GM19043 (cell line): ENCODE data around the gene RUFY3.
A peak's percentile ranks its signal among the peaks of the same experiment; 100 is the strongest.
"Not testable (repeated sequence)": the region's sequence is repeated elsewhere in the genome, so short reads cannot be mapped to it uniquely, and the experiment has no call there.

Experiments
- ATAC-seq: cut with Tn5 transposase; IDR thresholded peaks from one replicate; pipeline ENCODE4 v1.9.1; 2021; ENCODE audit warnings: low read depth; ENCODE audit not compliant: unreplicated experiment

The RUFY3 gene, protein sequence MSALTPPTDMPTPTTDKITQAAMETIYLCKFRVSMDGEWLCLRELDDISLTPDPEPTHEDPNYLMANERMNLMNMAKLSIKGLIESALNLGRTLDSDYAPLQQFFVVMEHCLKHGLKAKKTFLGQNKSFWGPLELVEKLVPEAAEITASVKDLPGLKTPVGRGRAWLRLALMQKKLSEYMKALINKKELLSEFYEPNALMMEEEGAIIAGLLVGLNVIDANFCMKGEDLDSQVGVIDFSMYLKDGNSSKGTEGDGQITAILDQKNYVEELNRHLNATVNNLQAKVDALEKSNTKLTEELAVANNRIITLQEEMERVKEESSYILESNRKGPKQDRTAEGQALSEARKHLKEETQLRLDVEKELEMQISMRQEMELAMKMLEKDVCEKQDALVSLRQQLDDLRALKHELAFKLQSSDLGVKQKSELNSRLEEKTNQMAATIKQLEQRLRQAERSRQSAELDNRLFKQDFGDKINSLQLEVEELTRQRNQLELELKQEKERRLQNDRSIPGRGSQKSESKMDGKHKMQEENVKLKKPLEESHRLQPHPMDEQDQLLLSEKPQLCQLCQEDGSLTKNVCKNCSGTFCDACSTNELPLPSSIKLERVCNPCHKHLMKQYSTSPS

DNA sequence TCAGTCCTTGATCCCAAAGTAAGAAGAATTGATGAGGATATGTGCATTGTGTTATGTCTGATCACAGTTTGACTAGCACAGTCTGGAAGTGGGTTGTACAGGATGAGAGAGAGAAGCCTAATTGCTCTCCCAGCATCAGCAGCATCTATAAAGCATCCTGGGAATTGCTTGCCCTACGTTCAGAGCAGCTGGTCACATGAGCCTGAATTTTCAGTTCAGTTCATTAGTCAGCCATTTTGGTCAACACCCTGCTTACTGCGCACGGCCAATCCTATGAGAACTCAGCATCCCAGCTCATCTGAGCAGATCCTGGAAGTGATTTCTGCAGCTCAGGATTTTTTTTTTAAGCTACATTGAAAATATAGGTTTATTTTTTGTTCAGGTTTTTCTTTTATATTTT lies at the start of gene RUFY3:
TSS of gene RUFY3 (plus strand) at position 218 of the 400 bp plus-strand sequence. CDS start 610 bp downstream, outside the sequence.
- no peak for ATAC-seq

DNA sequence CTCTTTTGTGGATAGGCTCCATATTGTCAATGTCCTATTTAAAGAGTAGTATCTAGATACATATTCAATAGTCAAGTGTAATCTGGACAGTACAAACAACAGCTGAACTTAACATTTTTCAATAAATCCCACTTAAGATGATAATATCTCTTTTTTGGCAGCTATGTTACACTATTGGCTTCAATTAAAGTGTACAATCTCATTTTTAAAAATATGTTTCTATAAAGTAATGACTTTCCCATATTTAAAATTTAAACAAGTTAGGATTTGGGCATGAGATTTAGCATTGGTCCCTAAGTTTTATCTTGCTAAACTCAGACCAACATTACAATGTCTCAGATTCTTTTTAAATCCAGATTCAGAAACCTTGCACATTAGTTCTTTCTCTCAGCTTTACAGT lies 47.6 kb upstream of the RUFY3 start:
- ATAC-seq: no peak

DNA sequence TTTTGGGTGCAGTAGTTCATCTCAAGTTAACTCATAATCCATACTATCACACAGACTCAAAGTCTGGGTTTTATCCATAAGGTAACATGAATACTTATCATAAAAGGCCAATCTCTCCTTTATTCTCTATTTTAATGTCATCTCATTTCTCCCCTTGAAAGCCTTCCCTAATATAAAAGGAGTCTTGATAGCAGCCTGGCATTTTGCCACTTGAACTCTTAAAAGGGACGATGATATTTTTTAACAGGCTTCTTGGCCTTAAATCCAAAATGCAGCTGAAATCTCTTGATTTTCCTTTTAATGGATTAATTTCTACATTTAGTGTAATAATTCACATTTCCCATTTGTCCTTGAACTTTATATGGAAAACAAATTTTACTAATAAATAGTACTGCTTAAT lies 47.0 kb upstream of the RUFY3 start:
- ATAC-seq: no peak

DNA sequence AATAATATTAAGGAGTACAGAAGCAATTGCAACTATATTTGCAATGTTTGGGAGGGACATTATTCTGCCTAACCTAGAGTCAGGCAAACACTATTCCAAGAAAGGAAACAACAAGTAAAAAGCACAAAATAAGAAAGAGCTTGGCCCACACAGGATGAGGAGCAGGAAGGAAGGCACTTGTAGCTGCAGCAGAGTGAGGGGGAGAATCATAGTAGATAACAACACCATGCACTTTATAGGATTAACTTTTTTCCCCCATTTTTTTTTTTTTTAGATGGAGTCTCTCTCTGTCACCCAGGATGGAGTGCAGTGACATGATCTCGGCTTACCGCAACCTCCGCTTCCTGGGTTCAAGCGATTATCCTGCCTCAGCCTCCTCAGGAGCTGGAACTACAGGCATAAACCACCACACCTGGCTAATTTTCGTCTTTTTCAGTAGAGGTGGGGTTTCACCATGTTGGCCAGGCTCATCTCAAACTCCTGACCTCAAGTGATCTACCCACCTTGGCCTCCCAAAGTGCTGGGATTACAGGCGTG lies 45.1 kb upstream of the RUFY3 start:
- ATAC-seq: no peak

DNA sequence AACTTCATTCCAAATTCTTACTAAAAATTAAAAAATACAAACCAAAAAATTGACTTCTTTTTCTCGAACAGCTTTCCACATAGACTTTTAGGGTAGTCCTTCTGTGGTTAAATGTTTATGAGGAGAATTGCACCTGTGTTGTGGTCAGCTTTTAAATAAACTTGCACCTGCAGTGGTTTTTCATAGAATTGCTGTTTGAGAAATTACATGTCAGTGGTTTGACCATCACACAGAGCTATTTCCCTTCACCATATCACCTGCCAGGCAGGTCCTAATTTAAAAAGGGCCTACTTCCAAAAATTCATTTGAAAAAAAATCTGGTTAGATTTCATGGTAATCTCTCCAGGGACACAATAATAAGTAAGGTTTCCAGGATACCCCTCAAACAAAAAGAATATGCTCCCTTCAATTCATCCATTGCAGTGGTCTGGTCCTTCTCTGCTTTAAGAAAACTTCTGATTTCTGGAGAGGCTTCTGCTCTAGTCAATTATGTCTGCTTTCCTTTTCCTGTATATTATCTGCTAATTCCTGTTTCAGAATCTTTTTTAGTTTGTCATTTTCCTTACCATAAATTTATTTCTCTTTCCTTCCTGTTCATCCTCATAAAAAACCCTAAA lies 43.3 kb upstream of the RUFY3 start:
- peak; percentile 76 for ATAC-seq

DNA sequence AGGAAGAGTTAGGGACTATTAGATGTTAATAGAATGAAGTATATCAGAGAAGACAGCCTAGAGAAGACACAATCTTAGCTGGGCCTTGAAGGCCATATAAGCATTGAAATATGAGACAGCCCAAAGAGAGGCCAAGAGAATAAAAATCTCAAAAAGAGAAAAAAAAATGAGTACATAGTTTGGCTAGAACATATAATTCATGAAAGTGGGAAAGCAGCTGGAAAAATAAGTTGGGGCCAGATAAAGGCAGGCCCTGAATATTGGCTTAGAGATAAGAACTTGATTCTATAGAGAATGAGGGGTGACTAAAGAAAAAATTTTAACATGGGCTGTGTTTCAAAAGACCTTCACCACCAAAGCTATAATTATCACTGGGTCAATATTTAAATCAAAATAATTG lies 40.8 kb upstream of the RUFY3 start:
- ATAC-seq: no peak

DNA sequence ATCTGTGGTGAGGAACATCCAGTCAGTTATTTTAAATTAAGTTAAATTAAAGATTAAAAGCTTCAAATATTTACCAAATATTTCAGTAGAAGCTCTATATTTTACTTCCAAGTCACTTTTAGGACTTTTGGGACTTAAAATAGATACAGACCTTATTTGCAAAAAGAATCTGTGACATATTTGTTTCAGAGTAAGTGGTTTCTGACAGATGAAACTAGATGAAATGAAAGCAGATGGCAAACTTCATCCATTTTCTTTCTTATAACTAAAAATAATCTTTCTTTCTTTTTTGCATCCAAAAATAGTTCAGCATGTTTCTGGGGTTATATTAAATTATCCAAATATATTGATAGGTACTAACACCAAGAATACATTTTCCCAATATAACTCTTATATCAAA lies 40.1 kb upstream of the RUFY3 start:
- peak; percentile 45 for ATAC-seq

DNA sequence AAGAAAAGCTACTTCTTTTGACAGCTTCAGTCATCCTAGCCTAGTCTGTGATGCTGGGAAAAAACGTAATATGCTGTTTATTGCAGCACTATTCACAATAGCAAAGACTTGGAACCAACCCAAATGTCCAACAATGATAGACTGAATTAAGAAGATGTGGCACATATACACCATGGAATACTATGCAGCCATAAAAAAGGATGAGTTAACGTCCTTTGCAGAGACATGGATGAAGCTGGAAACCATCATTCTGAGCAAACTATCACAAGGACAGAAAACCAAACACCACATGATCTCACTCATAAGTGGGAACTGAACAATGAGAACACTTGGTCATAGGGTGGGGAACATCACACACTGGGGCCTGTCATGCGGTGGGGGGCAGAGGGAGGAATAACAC lies 39.6 kb upstream of the RUFY3 start:
- ATAC-seq: not testable (repeated sequence)

DNA sequence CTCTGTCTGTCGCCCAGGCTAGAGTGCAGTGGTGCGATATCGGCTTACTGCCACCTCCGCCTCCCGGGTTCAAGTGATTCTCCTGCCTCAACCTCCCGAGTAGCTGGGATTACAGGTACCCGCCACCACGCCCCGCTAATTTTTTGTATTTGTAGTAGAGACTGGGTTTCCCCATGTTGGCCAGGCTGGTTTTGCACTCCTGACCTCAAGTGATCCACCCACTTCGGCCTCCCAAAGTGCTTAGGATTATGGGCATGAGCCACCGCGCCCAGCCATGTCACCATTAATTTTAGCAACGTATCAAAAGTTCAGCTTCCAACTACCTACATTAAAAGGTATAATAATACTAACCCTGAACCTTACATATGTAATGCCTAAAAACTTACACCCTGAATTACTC lies 34.4 kb upstream of the RUFY3 start:
- ATAC-seq: peak; percentile 1

DNA sequence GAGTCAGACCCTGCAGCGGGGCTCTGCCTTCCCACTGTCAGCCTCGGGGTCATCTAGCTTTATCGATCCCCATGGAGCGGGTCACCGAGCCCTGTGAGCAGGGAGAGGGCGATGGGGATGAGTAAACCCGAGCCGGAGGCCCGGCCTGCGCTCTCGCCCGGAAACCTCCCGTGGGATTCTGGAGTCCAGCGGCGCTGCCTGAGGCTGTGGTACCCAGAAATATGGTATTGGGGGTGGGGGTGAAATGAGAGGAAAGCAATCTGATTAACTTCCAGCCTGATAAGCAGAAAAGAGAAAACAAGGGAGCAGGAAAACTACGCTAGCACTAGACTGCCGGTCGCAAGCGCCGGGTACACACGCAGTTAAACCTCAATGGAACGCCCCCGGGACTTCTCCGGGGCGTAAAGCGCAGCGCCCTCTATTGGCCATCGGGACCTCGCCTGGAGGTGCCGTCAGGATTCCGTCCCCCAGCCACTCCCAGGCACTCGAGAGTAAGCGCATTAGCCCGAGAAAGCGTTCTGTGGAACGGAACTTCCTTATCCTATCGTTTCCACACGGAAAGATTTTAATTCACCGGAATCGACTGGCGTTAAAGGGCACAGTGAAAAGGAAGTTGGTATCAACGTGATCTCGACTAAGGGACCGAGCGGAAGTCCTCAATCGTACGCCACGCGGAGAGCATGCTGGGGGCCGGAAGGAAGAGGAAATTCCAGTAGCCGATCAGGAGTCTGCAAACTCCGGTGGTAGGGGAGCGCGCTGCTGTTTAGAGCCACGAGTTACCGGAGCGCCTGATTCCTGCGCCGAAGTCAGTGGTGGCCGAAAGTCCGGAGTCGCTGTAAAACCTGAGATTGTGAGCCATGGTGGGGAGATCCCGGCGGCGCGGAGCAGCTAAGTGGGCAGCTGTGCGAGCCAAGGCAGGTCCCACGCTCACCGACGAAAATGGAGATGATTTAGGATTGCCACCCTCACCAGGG lies 33.7 kb upstream of the RUFY3 start, which contains the start of gene UTP3:
TSS of gene UTP3 (plus strand) at position 712 of the 974 bp plus-strand sequence. CDS start at position 858, 146 bp downstream.
- peak; percentile 91 for ATAC-seq

DNA sequence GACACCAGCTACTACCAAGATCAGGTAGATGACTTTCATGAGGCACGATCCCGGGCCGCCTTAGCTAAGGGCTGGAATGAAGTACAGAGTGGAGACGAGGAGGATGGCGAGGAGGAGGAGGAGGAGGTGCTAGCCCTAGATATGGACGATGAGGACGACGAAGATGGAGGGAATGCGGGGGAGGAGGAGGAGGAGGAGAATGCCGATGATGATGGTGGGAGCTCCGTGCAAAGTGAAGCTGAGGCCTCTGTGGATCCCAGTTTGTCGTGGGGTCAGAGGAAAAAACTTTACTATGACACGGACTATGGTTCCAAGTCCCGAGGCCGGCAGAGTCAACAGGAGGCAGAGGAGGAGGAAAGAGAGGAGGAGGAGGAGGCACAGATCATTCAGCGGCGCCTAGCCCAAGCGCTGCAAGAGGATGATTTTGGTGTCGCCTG lies 33.0 kb upstream of the RUFY3 start:
- peak; percentile 1 for ATAC-seq

DNA sequence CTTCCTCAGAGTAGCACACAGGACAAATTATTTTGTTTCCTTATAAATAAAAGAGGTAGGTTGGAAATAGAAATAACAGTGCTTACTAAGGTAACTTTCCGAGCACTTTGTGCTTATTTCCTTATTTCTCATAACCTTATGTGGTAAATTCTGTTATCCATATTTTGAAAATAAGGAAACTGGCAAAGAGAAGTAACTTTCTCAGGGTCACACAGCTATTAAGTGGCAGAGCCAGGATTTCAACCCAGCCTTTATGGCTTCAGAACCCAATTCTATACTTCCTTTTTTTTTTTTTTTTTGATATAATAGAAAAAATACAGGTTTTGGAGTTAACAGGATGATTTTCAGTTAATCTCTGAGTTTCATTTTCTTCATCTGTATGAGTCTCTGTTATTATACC lies 30.1 kb upstream of the RUFY3 start:
- no peak for ATAC-seq

DNA sequence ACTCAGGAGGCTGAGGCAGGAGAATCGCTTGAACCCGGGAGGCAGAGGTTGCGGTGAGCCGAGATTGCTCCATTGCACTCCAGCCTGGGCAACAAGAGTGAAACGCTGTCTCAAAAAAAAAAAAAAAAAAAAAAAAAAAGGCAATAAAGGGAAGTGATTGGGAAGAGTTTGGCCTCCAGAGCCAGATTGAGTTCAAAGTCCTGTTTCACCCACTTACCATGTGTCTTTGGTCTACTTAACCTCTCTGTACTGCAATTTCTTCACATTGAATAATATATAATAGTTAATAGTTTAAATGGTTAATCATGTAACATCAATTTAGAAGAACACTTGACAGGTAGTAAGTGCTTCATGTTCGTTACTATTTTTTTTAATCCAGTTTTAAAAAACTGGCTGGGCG lies 27.1 kb upstream of the RUFY3 start:
- not testable (repeated sequence) for ATAC-seq

DNA sequence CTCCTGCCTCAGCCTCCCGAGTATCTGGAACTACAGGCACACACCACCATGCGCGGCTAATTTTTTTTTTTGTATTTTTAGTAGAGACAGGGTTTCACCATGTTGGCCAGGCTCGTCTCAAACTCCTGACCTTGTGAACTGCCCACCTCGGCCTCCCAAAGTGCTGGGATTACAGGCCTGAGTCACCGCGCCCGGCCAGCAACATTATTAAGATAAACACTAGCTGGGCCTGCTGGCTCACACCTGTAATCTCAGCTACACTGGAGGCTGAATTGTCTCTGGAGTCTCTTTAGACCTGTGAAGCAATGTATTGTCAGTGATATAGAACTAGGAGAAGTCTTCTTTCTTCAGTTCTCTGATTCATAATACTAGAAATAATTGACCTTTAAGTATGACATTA lies 23.3 kb upstream of the RUFY3 start:
- ATAC-seq: not testable (repeated sequence)

DNA sequence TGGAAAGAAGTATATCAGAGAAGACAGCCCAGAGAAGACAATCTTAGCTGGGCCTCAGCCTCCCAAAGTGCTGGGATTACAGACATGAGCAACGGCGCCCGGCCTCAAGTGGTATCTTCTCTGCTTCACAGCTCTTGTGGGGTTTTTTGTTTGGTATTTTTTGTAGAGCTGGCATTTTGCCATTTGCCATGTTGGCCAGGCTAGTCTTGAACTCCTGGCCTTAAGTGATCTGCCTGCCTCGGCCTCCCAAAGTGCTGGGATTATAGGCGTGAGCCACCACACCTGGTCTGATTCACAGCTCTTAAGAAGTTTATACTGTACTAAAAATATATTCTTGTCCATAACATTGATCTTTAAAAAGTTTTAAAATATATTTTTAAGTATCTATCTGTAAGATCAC lies 21.1 kb upstream of the RUFY3 start:
- no peak for ATAC-seq

DNA sequence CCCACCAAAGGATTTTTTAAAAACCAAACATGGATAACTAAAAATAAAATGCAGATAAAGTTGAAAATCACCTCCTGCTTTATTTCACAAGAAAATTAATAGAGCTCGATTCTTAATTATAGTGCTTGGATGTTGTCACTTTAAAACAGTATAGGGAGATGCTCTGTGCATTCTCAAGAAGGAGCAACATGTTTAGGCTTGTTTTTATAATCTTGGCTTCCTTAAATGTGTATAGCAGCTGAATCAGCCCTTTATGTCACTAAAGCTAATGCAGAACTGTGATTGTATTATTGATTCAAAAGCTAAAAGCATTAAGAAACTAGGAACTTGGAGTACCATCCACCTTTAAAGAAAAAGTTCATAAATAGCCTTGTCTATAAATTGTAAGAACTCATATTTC lies 20.5 kb upstream of the RUFY3 start:
- no peak for ATAC-seq

DNA sequence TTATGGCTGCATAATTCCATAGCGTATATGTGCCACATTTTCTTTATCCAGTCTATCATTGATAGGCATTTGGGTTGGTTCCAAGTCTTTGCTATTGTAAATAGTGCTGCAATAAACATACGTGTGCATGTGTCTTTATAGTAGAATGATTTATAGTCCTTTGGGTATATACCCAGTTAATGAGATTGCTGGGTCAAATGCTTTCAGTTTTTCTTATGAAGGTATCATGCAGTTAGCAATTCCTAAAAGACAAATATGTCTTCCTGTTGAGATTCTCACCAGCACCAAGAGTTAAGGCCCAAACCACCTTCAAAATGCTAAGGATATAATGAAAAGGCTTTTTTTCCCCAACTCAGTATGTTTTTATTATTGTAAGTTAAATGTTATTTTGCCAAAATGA lies 19.2 kb upstream of the RUFY3 start:
- ATAC-seq: not testable (repeated sequence)

DNA sequence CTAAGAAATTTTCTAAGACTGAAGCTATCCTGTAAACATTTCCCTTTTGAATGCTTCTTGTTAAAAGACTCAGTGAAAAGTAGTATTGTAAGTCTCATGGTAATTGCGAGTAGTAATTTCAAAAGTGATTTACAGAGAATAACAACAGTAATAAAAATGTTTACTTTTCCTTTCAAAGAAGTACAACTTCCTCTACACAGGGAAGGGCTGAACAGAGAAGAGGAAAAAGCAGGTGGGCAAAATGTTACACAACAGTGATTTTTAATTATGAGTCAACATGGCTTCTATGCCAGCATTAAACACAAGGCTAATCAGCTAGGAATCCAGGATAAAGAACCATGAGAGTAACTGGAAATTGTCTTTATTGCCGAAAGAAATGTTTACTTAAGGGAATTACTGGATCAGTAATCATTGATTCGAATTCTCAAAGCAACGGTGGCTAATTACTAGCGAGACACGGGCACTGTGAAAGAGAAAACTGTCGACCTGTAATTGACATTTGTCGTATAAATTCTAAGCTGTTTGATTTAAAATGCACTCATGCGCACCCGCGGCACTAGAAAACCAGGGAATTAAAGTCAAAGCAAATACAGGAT lies 18.0 kb upstream of the RUFY3 start:
- no peak for ATAC-seq

DNA sequence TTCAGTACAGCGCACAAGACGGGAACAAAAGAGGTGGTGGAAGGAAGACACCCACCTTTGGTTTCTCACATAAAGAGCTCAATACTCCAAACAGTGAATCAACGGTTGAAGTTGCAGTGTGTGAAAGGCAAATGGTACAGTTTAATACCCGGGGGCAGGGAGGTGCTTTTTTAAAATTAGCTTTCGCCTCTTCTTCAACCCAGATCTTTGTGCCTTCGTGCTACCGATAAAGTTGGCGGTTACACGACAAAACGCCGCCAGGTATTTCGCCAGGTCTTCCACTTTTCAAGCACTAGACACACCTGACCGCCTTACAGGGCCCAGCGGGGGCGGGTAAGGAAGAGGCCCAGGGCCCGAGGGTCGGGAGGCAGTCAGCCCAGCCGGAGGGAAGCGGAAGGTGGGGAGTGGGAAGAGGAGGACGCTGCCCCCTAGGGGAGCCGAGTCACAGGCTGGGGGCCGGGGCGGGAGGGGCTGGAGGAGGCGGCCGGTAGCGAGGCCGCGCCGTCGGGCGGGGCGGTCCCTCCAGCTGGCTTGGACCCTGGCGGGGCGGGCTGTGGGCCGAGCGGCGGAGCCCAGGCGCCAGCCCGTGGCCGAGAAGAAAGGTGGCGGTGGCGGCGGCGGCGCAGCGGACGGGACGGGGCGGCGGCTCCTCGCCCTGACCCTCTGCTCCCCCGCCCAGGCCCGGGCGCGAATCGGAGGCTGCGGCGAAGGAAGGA lies 17.4 kb upstream of the RUFY3 start:
- peak; percentile 58 for ATAC-seq
